DMS53 treated with DMSO at 0.1 percent for 48 hours (cell line): ENCODE measurements around the gene HTR4.

Source experiments
- DNase-seq: peaks from one replicate; lab custom pipeline; 2025; ENCODE audit not compliant: unreplicated experiment; lab: John Stamatoyannopoulos, UW

Gene HTR4

DNA sequence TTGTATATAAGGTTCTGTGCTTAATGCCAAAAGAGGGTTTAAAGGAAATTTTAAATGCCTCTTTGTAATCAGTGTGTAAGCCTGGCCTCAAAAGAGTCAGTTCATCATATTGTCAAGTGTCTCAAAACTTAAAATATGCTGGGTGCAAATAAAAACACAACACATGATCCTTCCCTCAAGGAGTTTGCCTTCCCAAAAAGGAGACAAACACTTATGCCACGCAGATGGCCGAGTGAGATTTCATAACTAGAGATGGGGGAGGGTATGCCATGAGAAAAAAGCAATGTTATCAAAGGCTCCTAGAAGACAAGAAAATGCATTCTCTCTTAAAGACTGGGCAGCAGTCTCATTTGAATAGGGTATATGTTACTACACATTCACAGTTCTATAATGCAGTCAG lies 215.4 kb downstream of the HTR4 start:
- DNase-seq = no peak

DNA sequence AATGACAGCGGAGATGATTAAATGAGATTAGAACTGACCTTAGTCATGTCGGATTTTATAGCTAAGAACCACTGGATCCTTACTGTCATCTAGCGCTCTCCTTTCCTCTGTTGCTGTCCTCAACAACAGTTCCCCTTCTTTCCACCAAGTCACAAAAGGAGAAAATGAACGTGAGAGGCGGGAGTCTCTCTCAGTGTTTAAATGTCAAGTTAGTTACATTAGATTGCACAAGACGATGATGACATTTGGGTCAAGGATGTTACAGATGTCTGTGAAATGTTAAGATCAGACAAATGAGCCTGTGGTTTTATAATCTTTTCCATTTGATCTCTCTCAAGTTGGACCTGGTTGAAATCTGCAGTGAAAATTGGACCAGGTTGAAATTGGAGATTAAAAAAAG lies 217.1 kb downstream of the HTR4 start:
- no peak for DNase-seq

DNA sequence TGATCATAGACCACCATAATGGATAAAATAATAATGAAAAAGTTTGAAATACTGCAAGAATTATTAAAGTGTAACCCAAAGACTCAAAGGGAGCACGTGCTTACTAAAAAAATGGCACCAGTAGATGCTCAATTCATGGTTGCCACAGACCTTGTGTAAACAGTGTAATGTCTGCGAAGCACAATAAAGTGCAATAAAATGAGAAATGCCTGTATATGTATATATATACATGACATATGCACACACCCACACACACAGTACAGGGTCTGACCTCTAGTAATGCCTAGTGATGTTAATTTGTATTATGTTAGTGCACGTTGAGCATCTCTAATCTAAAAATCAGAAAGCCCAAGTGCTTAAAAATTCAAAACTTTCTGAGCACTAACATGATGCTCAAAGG lies 218.3 kb downstream of the HTR4 start:
- no peak for DNase-seq

DNA sequence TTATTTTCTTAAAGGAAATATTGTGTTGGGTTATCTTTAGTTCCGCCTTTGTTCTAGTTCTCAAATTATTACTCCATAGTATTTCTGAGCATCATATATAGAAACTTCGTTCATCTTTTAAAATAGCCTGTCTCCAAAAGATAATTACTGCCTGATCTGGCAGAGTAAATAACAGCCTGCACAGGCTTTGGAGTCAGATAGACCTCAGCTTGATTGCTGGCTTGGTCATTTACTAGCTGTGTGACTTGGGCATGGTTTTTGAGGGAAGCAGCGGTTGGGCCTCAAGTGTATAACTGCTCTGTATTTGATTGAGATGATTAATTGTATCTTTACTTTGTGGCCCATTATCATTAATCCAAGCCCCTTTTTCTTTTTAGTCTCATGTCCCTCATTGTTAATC lies 220.5 kb downstream of the HTR4 start:
- DNase-seq = no peak
